SU-DHL-6 (cell line): Measurements from ENCODE around the gene MAP4K2.

Source experiments
- H2AFZ ChIP-seq: fragments of 200-600 bp; sonication (generic); 2 replicates; pipeline ENCODE4 v1.6.1; 2014; ENCODE audit warnings: low read depth, mild to moderate bottlenecking, moderate library complexity, mixed read lengths, antibody characterized with exemption, low read length; ENCODE audit not compliant: severe bottlenecking
- H3F3A ChIP-seq: fragments of 200-600 bp; shearing (Covaris generic); 2 replicates; pipeline ENCODE4 v1.6.0; 2016; ENCODE audit warnings: antibody characterized with exemption, mild to moderate bottlenecking; ENCODE audit not compliant: insufficient read depth
- H3K27ac ChIP-seq: fragments of 200-600 bp; sonication (generic); 2 replicates; pipeline ENCODE4 v1.5.1; 2016; ENCODE audit warnings: low read depth, mild to moderate bottlenecking, low read length, moderate library complexity, mixed read lengths
- H3K27me3 ChIP-seq: fragments of 200-600 bp; sonication (generic), shearing (Covaris generic); 2 replicates; pipeline ENCODE4 v1.6.0; 2014; ENCODE audit warnings: mild to moderate bottlenecking, low read length
- H3K36me3 ChIP-seq: fragments of 200-600 bp; sonication (generic); 2 replicates; pipeline ENCODE4 v1.6.1; 2014; ENCODE audit warnings: mild to moderate bottlenecking, low read length, mixed read lengths
- H3K4me2 ChIP-seq: fragments of 300-600, 200-600 bp; shearing (Covaris generic), sonication (generic); 2 replicates; pipeline ENCODE4 v1.6.0; 2014; ENCODE audit warnings: low read length, low read depth, mild to moderate bottlenecking; ENCODE audit not compliant: poor library complexity, severe bottlenecking
- H3K4me3 ChIP-seq: fragments of 200-600 bp; sonication (generic); 2 replicates; pipeline ENCODE4 v1.5.1; 2014; ENCODE audit warnings: antibody characterized with exemption, low read length, mild to moderate bottlenecking, mixed read lengths; ENCODE audit not compliant: insufficient read depth, poor library complexity, severe bottlenecking
- H3K79me2 ChIP-seq: fragments of 200-600 bp; sonication (generic); 2 replicates; pipeline ENCODE4 v1.6.1; 2014; ENCODE audit warnings: mild to moderate bottlenecking, low read length, moderate library complexity; ENCODE audit not compliant: insufficient read depth
- H3K9ac ChIP-seq: fragments of 200-600 bp; sonication (generic); 2 replicates; pipeline ENCODE4 v1.7.0; 2014; ENCODE audit warnings: mild to moderate bottlenecking, low read length
- H3K9me2 ChIP-seq: fragments of 200-600 bp; sonication (generic); replicated peaks from 2 replicates; pipeline ENCODE4 v1.6.1; 2014; ENCODE audit warnings: low read length; ENCODE audit not compliant: insufficient read depth
- H3K9me3 ChIP-seq: fragments of 200-600 bp; sonication (generic); 2 replicates; pipeline ENCODE4 v1.6.1; 2014; ENCODE audit warnings: low read length, mixed read lengths; ENCODE audit not compliant: insufficient read depth
- H4K20me1 ChIP-seq: fragments of 200-600 bp; sonication (generic); 2 replicates; pipeline ENCODE4 v1.6.1; 2014; ENCODE audit warnings: low read depth, mild to moderate bottlenecking, antibody characterized with exemption, low read length, moderate library complexity, mixed read lengths
- CTCF ChIP-seq: fragments of 200-600 bp; sonication (generic); IDR thresholded peaks from one replicate; pipeline ENCODE4 v1.5.1; 2017; ENCODE audit warnings: antibody characterized with exemption, mild to moderate bottlenecking, low read length, moderate library complexity; ENCODE audit not compliant: insufficient read depth, poor library complexity, severe bottlenecking
- EZH2phosphoT487 ChIP-seq: fragments of 200-600 bp; sonication (generic), shearing (Covaris generic); conservative IDR thresholded peaks from 2 replicates; pipeline ENCODE4 v1.6.1; 2018; ENCODE audit warnings: mild to moderate bottlenecking, antibody characterized with exemption, low read length, moderate library complexity, mixed read lengths

The MAP4K2 gene

DNA sequence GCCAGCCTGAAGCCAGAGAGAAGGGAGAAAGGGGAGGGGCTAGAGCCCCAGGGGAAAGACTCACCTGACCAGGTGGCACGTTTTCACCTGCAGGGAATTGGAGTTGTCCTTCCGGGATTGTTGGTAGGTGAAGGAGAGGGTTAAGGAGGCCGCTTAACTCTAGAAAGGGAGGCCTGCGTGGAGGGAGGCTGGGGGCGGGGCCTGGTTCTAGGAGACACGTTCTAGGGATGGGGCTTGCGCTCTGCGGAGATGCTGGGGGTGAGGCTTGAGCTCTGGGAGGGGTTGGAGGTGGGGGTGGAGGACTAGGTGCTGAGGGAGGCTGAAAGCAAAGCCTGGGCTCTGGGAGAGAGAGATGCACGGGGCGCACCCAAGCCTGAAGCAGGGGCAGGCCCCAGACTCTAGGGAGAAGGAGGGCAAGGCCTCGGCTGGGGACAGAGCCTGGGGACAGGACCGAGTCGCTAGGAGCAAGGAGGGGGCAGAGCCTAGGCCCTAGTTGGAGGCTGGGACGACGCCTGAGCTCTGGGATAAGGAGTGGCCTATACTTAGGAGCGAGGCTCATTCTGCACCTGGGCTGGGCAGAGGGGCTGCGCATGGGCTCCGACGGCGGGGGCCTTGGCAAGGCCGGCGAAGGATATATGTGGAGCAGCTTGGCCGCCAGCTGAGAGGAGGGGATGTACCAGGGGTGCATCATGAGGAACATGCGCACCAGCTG, 61.5 kb downstream of the MAP4K2 start:
- no peaks in the 10 kb centered on the region for H3K9me2 ChIP-seq
- no peaks in the 10 kb centered on the region for H4K20me1 ChIP-seq
- no peak overlapping the region for H3K9ac ChIP-seq
- H2AFZ ChIP-seq = no peak overlapping the region
- H3K9me3 ChIP-seq = no peaks in the 10 kb centered on the region
- TF ChIP-seq CTCF (no peak), EZH2phosphoT487 (no peak)
- no peaks in the 10 kb centered on the region for H3K27me3 ChIP-seq
- no peak overlapping the region for H3K4me2 ChIP-seq
- H3K36me3 ChIP-seq = no peaks in the 10 kb centered on the region
- peaks cover 14% of the 10 kb centered on the region; the same call in 1 of the 2 replicates for H3F3A ChIP-seq
- no peak overlapping the region for H3K4me3 ChIP-seq
- no peak overlapping the region for H3K27ac ChIP-seq
- no peaks in the 10 kb centered on the region for H3K79me2 ChIP-seq

DNA sequence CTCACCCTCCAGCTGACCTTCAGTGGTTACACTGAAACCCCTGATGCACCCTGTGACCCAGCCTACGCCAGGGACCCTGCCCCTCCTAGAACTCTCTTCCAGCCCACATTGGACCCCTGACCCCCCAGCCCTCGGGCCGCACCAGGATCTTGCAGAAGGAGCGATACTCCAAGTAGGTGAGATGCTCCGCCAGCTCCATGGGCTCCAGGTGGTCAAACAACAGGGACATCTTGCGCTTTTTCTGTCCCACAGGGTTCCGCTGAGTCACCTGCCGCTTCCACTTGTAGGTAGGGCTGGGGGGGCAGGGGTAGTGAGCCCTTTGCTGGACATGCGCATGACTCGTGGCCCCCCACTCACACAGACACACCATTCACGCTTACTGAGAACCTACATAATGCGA, 63.1 kb downstream of the MAP4K2 start:
- Histone ChIP-seq H3K79me2 (no peaks in the 10 kb centered on the region), H3F3A (peaks cover 7% of the 10 kb centered on the region; the same call in 1 of the 2 replicates), H3K27me3 (no peaks in the 10 kb centered on the region), H3K4me3 (no peak overlapping the region), H3K9me2 (no peaks in the 10 kb centered on the region), H3K4me2 (no peak overlapping the region), H4K20me1 (no peaks in the 10 kb centered on the region), H2AFZ (no peak overlapping the region), H3K36me3 (no peaks in the 10 kb centered on the region), H3K9me3 (no peaks in the 10 kb centered on the region), H3K9ac (no peak overlapping the region), H3K27ac (no peak overlapping the region)
- TF ChIP-seq EZH2phosphoT487 (no peak), CTCF (no peak)

- TF ChIP-seq EZH2phosphoT487 (no peak), CTCF (no peak)
- no peaks in the 10 kb centered on the region for H3K27me3 ChIP-seq
- no peak overlapping the region for H3K4me2 ChIP-seq
- H3K9ac ChIP-seq = no peak overlapping the region
- H3K27ac ChIP-seq = no peak overlapping the region
- H3K4me3 ChIP-seq = no peak overlapping the region
- H3K79me2 ChIP-seq = no peaks in the 10 kb centered on the region
- no peaks in the 10 kb centered on the region for H3F3A ChIP-seq
- no peaks in the 10 kb centered on the region for H3K9me2 ChIP-seq
- no peak overlapping the region for H2AFZ ChIP-seq
- H4K20me1 ChIP-seq = no peaks in the 10 kb centered on the region
- H3K36me3 ChIP-seq = no peaks in the 10 kb centered on the region
- no peaks in the 10 kb centered on the region for H3K9me3 ChIP-seq
Measured at GRCh38 chr11:64736654-64737053, 66.4 kb downstream of the MAP4K2 start.
